Neural crest cell (in vitro differentiated cells): Measurements from ENCODE around the gene L3MBTL4. TPM values are rescaled to one million over a fixed set of nuclear protein-coding genes. Genes with fewer than 3 reads are reported as not detected.
A peak's percentile ranks its signal among the peaks of the same experiment; 100 is the strongest.

Experiments used
- DNase-seq: peaks from one replicate; pipeline ENCODE4 v3.0.0; 2021; ENCODE audit warnings: low read depth, mixed read lengths, low spot score
- H3K27ac Mint-ChIP-seq: one replicate; pipeline ENCODE4 v1.8.0; 2021; ENCODE audit warnings: mild to moderate bottlenecking, mixed read lengths; ENCODE audit not compliant: unreplicated experiment
- H3K27me3 Mint-ChIP-seq: 2 replicates; pipeline ENCODE4 v1.8.0; 2021; ENCODE audit warnings: low read depth, mild to moderate bottlenecking, mixed read lengths
- H3K36me3 Mint-ChIP-seq: 2 replicates; pipeline ENCODE4 v1.8.0; 2021; ENCODE audit warnings: low read depth, mild to moderate bottlenecking, mixed read lengths
- H3K4me1 Mint-ChIP-seq: 2 replicates; pipeline ENCODE4 v1.8.0; 2021; ENCODE audit warnings: mixed read lengths
- H3K4me3 Mint-ChIP-seq: one replicate; pipeline ENCODE4 v1.8.0; 2021; ENCODE audit warnings: mild to moderate bottlenecking, mixed read lengths
- H3K9me3 Mint-ChIP-seq: 2 replicates; pipeline ENCODE4 v1.8.0; 2021; ENCODE audit warnings: mixed read lengths
- total RNA-seq: library from RNA; stranded (reverse); gene quantifications from 2 replicates; pipeline ENCODE4 v1.2.1, GENCODE V29; 2021
- TF ChIP-seq, protein P1 (sequence below): fragments of 200-600 bp; sonication (generic); conservative IDR thresholded peaks from 2 replicates; pipeline ENCODE4 v1.5.0; 2021; ENCODE audit warnings: antibody characterized with exemption, mild to moderate bottlenecking

The L3MBTL4 gene
- total RNA-seq, 1 donor from 2014 or later, result 0.65 TPM

DNA sequence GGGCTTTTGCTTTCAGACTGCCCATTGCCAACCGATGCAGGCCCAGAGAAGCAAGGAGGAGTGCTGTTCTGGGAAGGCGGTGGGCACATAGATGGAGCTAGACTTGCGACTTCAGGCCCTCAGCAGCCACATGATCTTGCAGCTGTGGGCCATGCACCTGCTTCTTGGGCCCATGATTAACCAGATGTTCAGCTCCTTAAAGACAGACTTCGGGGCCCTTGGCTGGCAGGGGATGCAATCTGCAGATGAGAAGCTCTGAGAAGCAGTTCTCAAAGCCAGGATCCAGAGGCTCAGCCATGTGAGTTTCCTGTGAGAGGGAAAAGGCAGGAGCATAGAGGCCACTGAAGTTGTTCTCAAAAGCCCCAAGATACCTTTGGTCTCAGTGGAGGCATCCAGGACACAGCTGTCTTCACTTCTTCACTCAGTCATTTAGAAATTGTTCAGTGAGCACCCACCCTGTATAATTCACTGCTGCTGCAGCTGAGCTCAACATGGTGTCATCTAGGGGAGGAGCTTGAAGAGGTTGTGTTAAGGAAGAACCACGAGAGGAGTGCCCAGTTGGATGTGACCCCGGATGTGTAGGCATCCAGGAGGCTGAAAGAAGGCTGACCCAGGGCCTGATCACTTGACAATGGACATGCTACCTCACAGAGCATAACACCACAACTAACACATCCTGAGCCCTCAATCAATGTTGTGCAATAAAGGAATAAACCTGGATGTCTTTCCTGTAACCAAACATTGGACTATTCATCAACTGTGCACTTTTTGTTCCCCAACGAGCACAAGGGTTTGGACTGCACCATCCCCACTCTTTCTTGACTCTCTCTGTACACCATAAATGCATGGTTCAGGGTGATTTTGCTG is 474.7 kb downstream of the L3MBTL4 start:
- Mint-ChIP-seq H3K4me3 (no peak overlapping the region), H3K27me3 (no peaks in the 10 kb centered on the region), H3K36me3 (peaks cover 2% of the 10 kb centered on the region), H3K27ac (no peak overlapping the region), H3K9me3 (no peaks in the 10 kb centered on the region), H3K4me1 (peaks cover 56% of the 10 kb centered on the region)
- TF ChIP-seq, protein P1, sequence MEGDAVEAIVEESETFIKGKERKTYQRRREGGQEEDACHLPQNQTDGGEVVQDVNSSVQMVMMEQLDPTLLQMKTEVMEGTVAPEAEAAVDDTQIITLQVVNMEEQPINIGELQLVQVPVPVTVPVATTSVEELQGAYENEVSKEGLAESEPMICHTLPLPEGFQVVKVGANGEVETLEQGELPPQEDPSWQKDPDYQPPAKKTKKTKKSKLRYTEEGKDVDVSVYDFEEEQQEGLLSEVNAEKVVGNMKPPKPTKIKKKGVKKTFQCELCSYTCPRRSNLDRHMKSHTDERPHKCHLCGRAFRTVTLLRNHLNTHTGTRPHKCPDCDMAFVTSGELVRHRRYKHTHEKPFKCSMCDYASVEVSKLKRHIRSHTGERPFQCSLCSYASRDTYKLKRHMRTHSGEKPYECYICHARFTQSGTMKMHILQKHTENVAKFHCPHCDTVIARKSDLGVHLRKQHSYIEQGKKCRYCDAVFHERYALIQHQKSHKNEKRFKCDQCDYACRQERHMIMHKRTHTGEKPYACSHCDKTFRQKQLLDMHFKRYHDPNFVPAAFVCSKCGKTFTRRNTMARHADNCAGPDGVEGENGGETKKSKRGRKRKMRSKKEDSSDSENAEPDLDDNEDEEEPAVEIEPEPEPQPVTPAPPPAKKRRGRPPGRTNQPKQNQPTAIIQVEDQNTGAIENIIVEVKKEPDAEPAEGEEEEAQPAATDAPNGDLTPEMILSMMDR, result no peak
- no peak for DNase-seq

DNA sequence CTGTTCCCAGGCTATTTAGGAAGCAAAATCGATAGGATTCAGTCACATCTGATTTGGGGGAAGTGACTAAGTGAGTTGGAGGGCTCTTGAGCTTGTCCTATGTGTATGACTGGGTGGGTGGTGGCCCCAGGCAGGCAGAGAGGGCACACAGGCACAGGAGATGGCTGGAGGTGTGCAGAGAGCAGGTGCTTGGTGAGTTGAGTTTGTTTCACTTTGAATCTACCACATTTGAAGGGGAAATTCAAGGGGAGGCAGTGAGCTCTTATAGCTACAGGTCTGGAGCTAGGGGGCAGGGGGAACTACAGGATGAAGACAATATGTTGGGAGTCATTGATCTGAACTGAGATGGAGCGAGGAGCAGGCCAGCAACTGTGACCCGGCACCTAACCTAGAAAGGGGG is 476.9 kb downstream of the L3MBTL4 start:
- no peak for DNase-seq
- peak overlapping the region; percentile 36 for H3K27ac Mint-ChIP-seq
- TF ChIP-seq, protein P1, result no peak
- peaks cover 2% of the 10 kb centered on the region for H3K36me3 Mint-ChIP-seq
- H3K4me3 Mint-ChIP-seq, result no peak overlapping the region
- no peaks in the 10 kb centered on the region for H3K9me3 Mint-ChIP-seq
- H3K27me3 Mint-ChIP-seq, result no peaks in the 10 kb centered on the region
- H3K4me1 Mint-ChIP-seq, result peaks cover 54% of the 10 kb centered on the region

DNA sequence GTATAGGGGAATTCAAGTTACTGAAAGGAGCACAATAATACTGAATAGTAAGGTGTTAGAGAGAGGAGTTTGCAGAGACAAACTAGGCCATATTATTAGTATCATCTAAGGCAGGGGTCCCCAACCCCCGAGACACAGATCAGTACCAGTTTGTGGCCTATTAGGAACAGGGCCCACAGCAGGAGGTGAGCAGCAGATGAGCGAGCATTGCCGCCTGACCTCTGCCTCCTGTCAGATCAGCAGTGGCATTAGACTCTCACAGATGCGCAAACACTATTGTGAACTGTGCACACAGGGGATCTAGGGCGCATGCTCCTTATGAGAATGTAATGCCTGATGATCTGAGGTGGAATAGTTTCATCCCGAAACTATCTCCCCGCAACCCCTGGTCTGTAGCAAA is 477.6 kb downstream of the L3MBTL4 start:
- H3K9me3 Mint-ChIP-seq, result no peaks in the 10 kb centered on the region
- peaks cover 2% of the 10 kb centered on the region for H3K36me3 Mint-ChIP-seq
- no peaks in the 10 kb centered on the region for H3K27me3 Mint-ChIP-seq
- DNase-seq, result no peak
- peak overlapping the region; percentile 72 for H3K4me3 Mint-ChIP-seq
- TF ChIP-seq, protein P1, result no peak
- H3K4me1 Mint-ChIP-seq, result peaks cover 49% of the 10 kb centered on the region
- peak overlapping the region; percentile 93 for H3K27ac Mint-ChIP-seq

DNA sequence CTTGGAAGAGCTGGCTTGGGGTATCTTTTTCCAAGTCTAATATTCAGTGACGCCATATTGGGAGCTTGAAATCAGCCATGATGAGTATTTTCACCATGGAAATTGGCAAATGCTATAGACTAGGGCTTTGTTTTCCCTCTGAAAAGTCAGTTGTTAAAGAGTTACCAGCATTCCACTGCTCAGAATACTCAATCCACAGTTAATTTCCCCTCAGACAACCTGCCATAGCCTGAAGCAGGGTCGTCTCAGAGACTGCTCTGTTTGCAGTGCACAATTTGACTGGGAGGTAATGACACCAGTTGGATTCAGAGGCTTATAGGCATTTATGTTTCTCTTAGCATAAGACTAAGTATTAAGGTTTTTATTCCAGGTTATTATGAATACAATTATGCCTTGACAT is 483.9 kb downstream of the L3MBTL4 start:
- H3K4me3 Mint-ChIP-seq, result no peak overlapping the region
- H3K9me3 Mint-ChIP-seq, result peaks cover 11% of the 10 kb centered on the region
- H3K36me3 Mint-ChIP-seq, result peaks cover 13% of the 10 kb centered on the region
- no peaks in the 10 kb centered on the region for H3K27me3 Mint-ChIP-seq
- TF ChIP-seq, protein P1, result no peak
- peaks cover 23% of the 10 kb centered on the region for H3K4me1 Mint-ChIP-seq
- no peak for DNase-seq
- peak overlapping the region; percentile 14 for H3K27ac Mint-ChIP-seq

DNA sequence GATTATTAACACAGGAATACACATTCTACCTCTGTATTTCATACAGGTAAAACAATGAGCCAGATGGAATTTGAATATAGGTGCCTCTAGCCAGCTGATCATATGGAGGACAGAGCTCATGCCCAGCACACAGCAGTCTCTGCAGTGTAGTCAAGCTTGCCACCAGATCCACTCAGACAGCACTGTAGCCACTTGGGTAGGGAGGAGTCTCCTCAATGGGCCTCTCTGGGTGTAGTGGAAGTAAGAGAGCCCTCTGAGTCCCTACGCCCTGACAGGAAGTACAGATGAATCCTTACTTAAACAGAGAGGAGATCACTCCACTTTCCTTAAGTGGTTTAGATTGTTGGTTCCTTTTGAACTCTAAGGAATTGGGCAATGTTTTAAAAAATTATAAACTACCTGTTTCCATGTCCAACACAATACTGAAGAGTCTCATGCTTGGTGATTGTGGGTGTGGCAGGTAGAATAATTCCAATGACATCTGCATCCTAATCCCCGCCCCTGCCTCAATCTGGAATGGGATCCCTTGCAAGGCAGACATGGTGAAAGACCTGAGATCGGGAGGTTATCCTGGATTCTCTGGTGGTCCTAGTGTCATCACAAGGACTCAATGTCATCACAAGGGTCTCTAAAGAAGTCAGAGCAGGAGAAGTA is 496.4 kb downstream of the L3MBTL4 start:
- peaks cover 6% of the 10 kb centered on the region for H3K4me1 Mint-ChIP-seq
- no peaks in the 10 kb centered on the region for H3K27me3 Mint-ChIP-seq
- H3K9me3 Mint-ChIP-seq, result no peaks in the 10 kb centered on the region
- peaks cover 39% of the 10 kb centered on the region for H3K36me3 Mint-ChIP-seq
- no peak overlapping the region for H3K4me3 Mint-ChIP-seq
- DNase-seq, result no peak
- TF ChIP-seq, protein P1, result no peak
- no peak overlapping the region for H3K27ac Mint-ChIP-seq
